Keratinocyte (primary cell): ENCODE results near the gene CREB1. TPM values are rescaled to one million over a fixed set of nuclear protein-coding genes. Genes with fewer than 3 reads are reported as not detected.

Experiments used
- DNase-seq: peaks from one replicate; pipeline ENCODE4 v3.0.0-alpha.2; 2011; ENCODE audit warnings: low read depth, missing footprints, low spot score
- FAIRE-seq: peaks from 2 replicates; lab custom pipeline; 2011; peaks lifted over from hg19 to GRCh38; lab: Jason Lieb, UNC
- H2AFZ ChIP-seq: 2 replicates; pipeline ENCODE4 v1.6.0; 2012; ENCODE audit warnings: low read length, control low read depth, inconsistent platforms; ENCODE audit not compliant: control insufficient read depth
- H3K27ac ChIP-seq: 2 replicates; pipeline ENCODE4 v1.5.1; 2011; ENCODE audit warnings: low read length; ENCODE audit not compliant: control insufficient read depth, insufficient read depth
- H3K27me3 ChIP-seq: 3 replicates; pipeline ENCODE4 v1.6.0; 2011; ENCODE audit warnings: low read length; ENCODE audit not compliant: control insufficient read depth, insufficient read depth; ENCODE audit errors: extremely low read depth
- H3K36me3 ChIP-seq, 2 experiments: 2 replicates in 1 of 2; 3 replicates in 1 of 2; pipeline ENCODE4 v1.5.1; 2011; ENCODE audit warnings: low read length in 2 of 2, mild to moderate bottlenecking in 1 of 2; ENCODE audit not compliant: control insufficient read depth in 2 of 2, insufficient read depth in 2 of 2; ENCODE audit errors: extremely low read depth in 1 of 2
- H3K4me1 ChIP-seq: 3 replicates; pipeline ENCODE4 v1.5.1; 2011; ENCODE audit warnings: low read length; ENCODE audit not compliant: control insufficient read depth, insufficient read depth; ENCODE audit errors: extremely low read depth
- H3K4me2 ChIP-seq: 3 replicates; pipeline ENCODE4 v1.6.0; 2011; ENCODE audit warnings: low read depth, low read length; ENCODE audit not compliant: control insufficient read depth, insufficient read depth; ENCODE audit errors: extremely low read depth
- H3K4me3 ChIP-seq, 3 experiments: fragments of 200-600 bp in 1 of 3; sonication (generic) in 1 of 3; 2 replicates in 2 of 3; 3 replicates in 1 of 3; pipeline ENCODE4 v1.5.1; 2011 to 2016; ENCODE audit warnings: low read length in 3 of 3, mild to moderate bottlenecking in 3 of 3, control low read depth in 2 of 3, inconsistent platforms in 1 of 3, low read depth in 1 of 3, mixed read lengths in 1 of 3, mixed run types in 1 of 3, moderate library complexity in 1 of 3; ENCODE audit not compliant: control insufficient read depth in 2 of 3, insufficient read depth in 2 of 3; ENCODE audit errors: extremely low read depth in 1 of 3
- H3K79me2 ChIP-seq: 2 replicates; pipeline ENCODE4 v1.6.0; 2012; ENCODE audit warnings: low read length; ENCODE audit not compliant: control insufficient read depth, insufficient read depth
- H3K9ac ChIP-seq: 3 replicates; pipeline ENCODE4 v1.6.0; 2011; ENCODE audit warnings: low read length; ENCODE audit not compliant: control insufficient read depth, insufficient read depth; ENCODE audit errors: extremely low read depth
- H3K9me1 ChIP-seq: 3 replicates; pipeline ENCODE4 v1.6.0; 2011; ENCODE audit warnings: low read length; ENCODE audit not compliant: control insufficient read depth, insufficient read depth; ENCODE audit errors: extremely low read depth
- H3K9me3 ChIP-seq: 2 replicates; pipeline ENCODE4 v1.5.1; 2012; ENCODE audit warnings: low read depth, low read length; ENCODE audit not compliant: control insufficient read depth
- H4K20me1 ChIP-seq: 3 replicates; pipeline ENCODE4 v1.6.0; 2011; ENCODE audit warnings: low read length; ENCODE audit not compliant: control insufficient read depth, insufficient read depth; ENCODE audit errors: extremely low read depth
- EZH2 ChIP-seq: IDR thresholded peaks from one replicate; pipeline ENCODE4 v1.6.1; 2012; ENCODE audit warnings: inconsistent platforms, mild to moderate bottlenecking, low read length, moderate library complexity
- dilution Hi-C: fragments of 300-500 bp; cut with MboI; formaldehyde crosslinking; loops from one replicate; pipeline ENCODE4 v1.7.0; 2020; ENCODE audit warnings: low sequenced_read_pairs; ENCODE audit not compliant: extremely low pct_ligation_motif_present
- polyA plus RNA-seq, 5 experiments: library from polyadenylated mRNA; depleted of rRNA in 3 of 5; stranded (reverse) in 3 of 5; stranded (forward) in 1 of 5; unstranded in 1 of 5; fragments of >200 nt; gene quantifications; 1 replicate in 1 of 5; 2 replicates in 3 of 5; 3 replicates in 1 of 5; pipeline versions ENCODE4 v1.2.1 to v1.2.3, GENCODE V29; 2011 to 2012; ENCODE audit warnings: missing spikeins in 2 of 5, low read depth in 1 of 5, low replicate concordance in 1 of 5
- TF ChIP-seq, protein P1 (sequence below), 3 experiments: IDR thresholded peaks in 1 of 3; conservative IDR thresholded peaks in 1 of 3; optimal IDR thresholded peaks in 1 of 3; 2 replicates in 2 of 3; 3 replicates in 1 of 3; pipeline versions ENCODE3 to v1.5.1; 2011; ENCODE audit warnings: low read length in 3 of 3, mild to moderate bottlenecking in 3 of 3, moderate library complexity in 2 of 3, control low read depth in 1 of 3, inconsistent platforms in 1 of 3; ENCODE audit not compliant: insufficient read depth in 2 of 3; ENCODE audit errors: extremely low read depth in 1 of 3

The CREB1 gene
- polyA plus RNA-seq, 1 donor (not counting 4 experiments of a cell fraction or from before 2014, with no cell fraction given): 38.9 TPM

DNA sequence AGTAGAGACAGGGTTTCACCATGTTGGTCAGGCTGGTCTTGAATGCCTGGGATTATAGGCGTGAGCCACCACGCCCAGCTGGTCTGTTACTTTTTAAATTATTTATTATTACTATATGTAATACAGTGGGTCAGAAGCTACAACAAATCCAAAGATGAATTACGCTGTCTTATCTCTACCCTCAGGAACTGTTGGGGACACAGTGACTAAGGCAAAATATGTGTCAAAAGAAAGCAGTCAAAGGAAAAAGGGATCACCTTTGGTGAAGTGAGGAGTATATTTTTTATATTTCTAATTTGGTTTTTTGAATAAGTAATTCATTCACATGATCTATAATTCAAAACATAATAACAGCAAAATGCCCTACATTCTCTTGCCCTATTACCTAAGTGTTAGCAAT, 4.7 kb downstream of the CREB1 start:
- dilution Hi-C loops: no loop called here
- no peak overlapping the region for H2AFZ ChIP-seq
- FAIRE-seq (no peak), DNase-seq (no peak)
- H4K20me1 ChIP-seq: no peaks in the 10 kb centered on the region
- H3K27ac ChIP-seq: no peak overlapping the region
- H3K4me1 ChIP-seq: peaks cover 18% of the 10 kb centered on the region
- no peak overlapping the region for H3K4me2 ChIP-seq
- TF ChIP-seq, protein P1, sequence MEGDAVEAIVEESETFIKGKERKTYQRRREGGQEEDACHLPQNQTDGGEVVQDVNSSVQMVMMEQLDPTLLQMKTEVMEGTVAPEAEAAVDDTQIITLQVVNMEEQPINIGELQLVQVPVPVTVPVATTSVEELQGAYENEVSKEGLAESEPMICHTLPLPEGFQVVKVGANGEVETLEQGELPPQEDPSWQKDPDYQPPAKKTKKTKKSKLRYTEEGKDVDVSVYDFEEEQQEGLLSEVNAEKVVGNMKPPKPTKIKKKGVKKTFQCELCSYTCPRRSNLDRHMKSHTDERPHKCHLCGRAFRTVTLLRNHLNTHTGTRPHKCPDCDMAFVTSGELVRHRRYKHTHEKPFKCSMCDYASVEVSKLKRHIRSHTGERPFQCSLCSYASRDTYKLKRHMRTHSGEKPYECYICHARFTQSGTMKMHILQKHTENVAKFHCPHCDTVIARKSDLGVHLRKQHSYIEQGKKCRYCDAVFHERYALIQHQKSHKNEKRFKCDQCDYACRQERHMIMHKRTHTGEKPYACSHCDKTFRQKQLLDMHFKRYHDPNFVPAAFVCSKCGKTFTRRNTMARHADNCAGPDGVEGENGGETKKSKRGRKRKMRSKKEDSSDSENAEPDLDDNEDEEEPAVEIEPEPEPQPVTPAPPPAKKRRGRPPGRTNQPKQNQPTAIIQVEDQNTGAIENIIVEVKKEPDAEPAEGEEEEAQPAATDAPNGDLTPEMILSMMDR (optimal IDR thresholded peaks at IDR 0.05 in 1 of 3, IDR thresholded peaks at IDR 0.05 in 1 of 3, conservative IDR thresholded peaks at IDR 0.05 in 1 of 3; ENCODE audit: extremely low read depth in 1 of 3, insufficient read depth in 2 of 3, low read length in 3 of 3): no peak
- no peak for TF ChIP-seq EZH2
- H3K36me3 ChIP-seq: peaks cover 1 to 3% of the 10 kb centered on the region in 2 experiments
- no peak overlapping the region for H3K9ac ChIP-seq
- H3K4me3 ChIP-seq: no peak overlapping the region
- no peaks in the 10 kb centered on the region for H3K27me3 ChIP-seq
- no peaks in the 10 kb centered on the region for H3K9me1 ChIP-seq
- no peaks in the 10 kb centered on the region for H3K9me3 ChIP-seq
- peaks cover 89% of the 10 kb centered on the region for H3K79me2 ChIP-seq

DNA sequence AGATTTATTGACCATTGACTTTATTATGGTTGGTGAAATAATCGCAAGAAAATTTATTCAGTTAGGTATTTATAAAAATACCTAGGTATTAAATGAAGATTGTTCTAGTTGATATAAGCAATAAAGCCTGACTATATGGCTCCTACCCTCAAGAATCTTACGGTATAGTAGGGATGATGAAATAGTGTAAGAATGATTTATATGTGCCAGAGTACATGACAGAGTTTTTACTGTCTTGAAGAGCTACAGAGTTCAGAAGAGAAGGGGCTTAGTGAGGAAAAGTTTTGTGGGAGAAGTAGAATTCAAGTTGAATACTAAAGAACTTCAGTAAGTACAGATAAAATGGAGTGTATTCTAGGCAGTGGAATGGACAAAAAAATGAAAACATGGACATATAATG, 9.7 kb downstream of the CREB1 start:
- H3K9me1 ChIP-seq: no peaks in the 10 kb centered on the region
- TF ChIP-seq, protein P1 (optimal IDR thresholded peaks at IDR 0.05 in 1 of 3, IDR thresholded peaks at IDR 0.05 in 1 of 3, conservative IDR thresholded peaks at IDR 0.05 in 1 of 3; ENCODE audit: extremely low read depth in 1 of 3, insufficient read depth in 2 of 3, low read length in 3 of 3): no peak
- no peak for TF ChIP-seq EZH2
- H3K4me3 ChIP-seq: no peak overlapping the region
- peaks cover 97% of the 10 kb centered on the region for H3K79me2 ChIP-seq
- no peaks in the 10 kb centered on the region for H3K9me3 ChIP-seq
- H4K20me1 ChIP-seq: no peaks in the 10 kb centered on the region
- H3K36me3 ChIP-seq: peaks cover 0 to 1% of the 10 kb centered on the region in 2 experiments
- no peaks in the 10 kb centered on the region for H3K27me3 ChIP-seq
- dilution Hi-C loops: no loop called here
- no peak overlapping the region for H3K9ac ChIP-seq
- FAIRE-seq (no peak), DNase-seq (no peak)
- H2AFZ ChIP-seq: no peak overlapping the region
- H3K4me2 ChIP-seq: no peak overlapping the region
- peaks cover under 1% of the 10 kb centered on the region for H3K4me1 ChIP-seq
- H3K27ac ChIP-seq: no peak overlapping the region
